Breast epithelium (tissue), 3 donors: ENCODE measurements around the gene DOCK6.

Source experiments
- POLR2A ChIP-seq: fragments of 450-650 bp; IDR thresholded peaks from one replicate; pipeline ENCODE4 v1.6.1; 2016; ENCODE audit warnings: antibody characterized with exemption, mild to moderate bottlenecking, moderate library complexity
- TF ChIP-seq, protein P1 (sequence below), 3 donors: fragments of 450-650 bp; IDR thresholded peaks; one replicate each; pipeline ENCODE4 v1.5.1; 2016 to 2017; ENCODE audit warnings: antibody characterized with exemption in 3 of 3, mild to moderate bottlenecking in 3 of 3, moderate library complexity in 3 of 3

DNA sequence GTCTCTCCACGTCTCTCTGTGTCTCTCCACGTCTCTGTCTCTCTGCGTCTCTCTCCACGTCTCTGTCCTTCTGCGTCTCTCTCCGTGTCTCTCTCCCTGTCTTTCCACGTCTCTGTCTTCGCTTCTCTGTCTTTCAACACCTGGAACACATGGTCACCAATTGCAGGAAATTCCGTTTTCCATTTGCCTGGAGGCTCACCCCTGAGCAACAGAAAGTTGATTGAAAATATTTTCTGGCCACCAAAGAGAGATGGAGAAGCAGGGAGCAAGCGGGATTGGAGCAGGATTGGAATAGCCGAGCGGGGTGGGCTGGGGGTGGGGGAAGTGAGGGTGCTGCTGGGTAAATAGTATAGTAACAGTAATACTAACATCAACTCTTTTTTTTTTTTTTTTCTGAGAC, 66.6 kb downstream of the DOCK6 start:
- no peak for TF ChIP-seq POLR2A
- TF ChIP-seq, protein P1, sequence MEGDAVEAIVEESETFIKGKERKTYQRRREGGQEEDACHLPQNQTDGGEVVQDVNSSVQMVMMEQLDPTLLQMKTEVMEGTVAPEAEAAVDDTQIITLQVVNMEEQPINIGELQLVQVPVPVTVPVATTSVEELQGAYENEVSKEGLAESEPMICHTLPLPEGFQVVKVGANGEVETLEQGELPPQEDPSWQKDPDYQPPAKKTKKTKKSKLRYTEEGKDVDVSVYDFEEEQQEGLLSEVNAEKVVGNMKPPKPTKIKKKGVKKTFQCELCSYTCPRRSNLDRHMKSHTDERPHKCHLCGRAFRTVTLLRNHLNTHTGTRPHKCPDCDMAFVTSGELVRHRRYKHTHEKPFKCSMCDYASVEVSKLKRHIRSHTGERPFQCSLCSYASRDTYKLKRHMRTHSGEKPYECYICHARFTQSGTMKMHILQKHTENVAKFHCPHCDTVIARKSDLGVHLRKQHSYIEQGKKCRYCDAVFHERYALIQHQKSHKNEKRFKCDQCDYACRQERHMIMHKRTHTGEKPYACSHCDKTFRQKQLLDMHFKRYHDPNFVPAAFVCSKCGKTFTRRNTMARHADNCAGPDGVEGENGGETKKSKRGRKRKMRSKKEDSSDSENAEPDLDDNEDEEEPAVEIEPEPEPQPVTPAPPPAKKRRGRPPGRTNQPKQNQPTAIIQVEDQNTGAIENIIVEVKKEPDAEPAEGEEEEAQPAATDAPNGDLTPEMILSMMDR (IDR thresholded peaks at IDR 0.05): no peak
